ENCODE results near the gene CNTN6. TPM values are rescaled to one million over a fixed set of nuclear protein-coding genes. Genes with fewer than 3 reads are reported as not detected.

The CNTN6 gene
- total RNA-seq (2022; extraction: Qiagen RNA extraction): not detected in 5 replicates

GRCh38 chr3:1092771-1093170 lies at the start of gene CNTN6:
CNTN6 (plus strand) TSS chr3:1093024; CDS start chr3:1148009, 54,985 bp downstream.

Measured in A549 treated with Mapracorat at 1 μM for 4 hours (cell line).